Activated T-helper 17 cell treated with anti-CD3 and anti-CD28 coated beads, Interleukin-2, amount 50 U/mL, for 72 hours (primary cell): ENCODE data around the gene OSM. TPM values are rescaled to one million over a fixed set of nuclear protein-coding genes. Genes with fewer than 3 reads are reported as not detected.
A peak's percentile ranks its signal among the peaks of the same experiment; 100 is the strongest.

Experiments used
- ATAC-seq: fragments of 150-1000 bp; cut with Tn5 transposase; replicated peaks from 2 replicates; pipeline ENCODE4 v1.10.0; 2021; ENCODE audit warnings: mild to moderate bottlenecking, moderate library complexity
- H3K27ac Mint-ChIP-seq: one replicate; pipeline ENCODE4 v1.8.0; 2022; ENCODE audit warnings: mixed read lengths
- H3K27me3 Mint-ChIP-seq: one replicate; pipeline ENCODE4 v1.8.0; 2022; ENCODE audit warnings: mixed read lengths
- H3K36me3 Mint-ChIP-seq: one replicate; pipeline ENCODE4 v1.8.0; 2022; ENCODE audit warnings: low read depth, mild to moderate bottlenecking, mixed read lengths
- H3K4me1 Mint-ChIP-seq: one replicate; pipeline ENCODE4 v1.8.0; 2022; ENCODE audit warnings: mixed read lengths
- H3K4me3 Mint-ChIP-seq: one replicate; pipeline ENCODE4 v1.8.0; 2022; ENCODE audit warnings: mild to moderate bottlenecking, mixed read lengths
- H3K9me3 Mint-ChIP-seq: one replicate; pipeline ENCODE4 v1.8.0; 2022; ENCODE audit warnings: mixed read lengths
- total RNA-seq, 2 donors: library from RNA; stranded (reverse); gene quantifications; one replicate each; pipeline ENCODE4 v1.2.3, GENCODE V29; 2022

The OSM gene
- 10 to 100 TPM; 41.1 to 88.6 TPM for total RNA-seq

DNA sequence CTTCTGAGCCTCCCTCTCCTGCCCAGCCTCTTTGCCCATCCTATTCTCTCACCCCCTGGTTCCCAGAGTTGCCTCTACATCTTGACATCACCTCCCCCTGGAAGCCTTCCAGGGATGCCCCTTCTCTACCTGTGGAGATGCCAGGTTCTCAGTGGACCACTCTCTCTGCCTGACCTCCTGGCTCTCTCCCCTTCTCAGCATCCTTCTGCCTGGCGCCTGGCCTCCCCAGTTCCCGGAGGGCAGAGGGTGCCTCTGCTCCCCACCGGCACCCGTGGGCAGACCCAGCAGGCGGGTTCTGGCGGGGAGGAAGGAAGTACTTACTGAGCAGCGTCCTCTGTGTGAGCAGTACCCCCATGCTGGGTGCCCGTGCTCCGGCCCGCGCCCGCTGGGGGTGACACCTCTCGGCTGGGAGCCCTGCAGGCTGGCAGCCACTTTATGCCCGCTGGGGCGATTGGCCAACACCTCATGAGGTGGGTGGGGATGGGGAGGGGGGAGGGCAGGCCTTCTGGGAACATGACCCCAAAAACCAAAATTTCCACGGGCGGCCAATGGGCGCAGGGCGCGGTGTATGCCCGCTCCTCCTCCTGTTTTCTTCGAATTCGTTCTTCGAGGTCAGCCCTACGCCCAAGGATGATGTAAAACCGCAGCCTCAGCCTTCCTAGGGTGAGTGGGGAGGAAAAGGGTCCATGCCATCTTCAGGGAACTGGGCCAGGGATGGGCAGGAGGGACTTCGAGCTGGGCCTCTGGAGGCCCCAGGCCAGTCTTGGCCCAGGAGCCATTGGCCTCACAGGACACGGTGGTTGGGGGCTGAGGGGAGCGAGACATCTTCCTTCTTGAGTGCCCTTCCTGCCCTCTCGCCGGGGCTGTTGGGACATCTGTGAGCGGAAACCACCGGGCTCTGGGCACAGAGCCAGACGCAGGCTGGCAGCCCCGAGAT, at the start of gene OSM:
Gene OSM, minus strand, starts transcription at position 407 of the 937 bp plus-strand sequence. Its CDS starts 52 bp downstream, at position 355.
- peak within 1 kb of the TSS; percentile 93 for H3K27ac Mint-ChIP-seq
- H3K27me3 Mint-ChIP-seq: no peaks in the 10 kb centered on the region
- H3K4me1 Mint-ChIP-seq: peaks cover 29% of the 10 kb centered on the region
- no peaks in the 10 kb centered on the region for H3K9me3 Mint-ChIP-seq
- peaks cover 89% of the 10 kb centered on the region for H3K36me3 Mint-ChIP-seq
- peak; percentile 58 for ATAC-seq
- H3K4me3 Mint-ChIP-seq: peak within 1 kb of the TSS; percentile 95

DNA sequence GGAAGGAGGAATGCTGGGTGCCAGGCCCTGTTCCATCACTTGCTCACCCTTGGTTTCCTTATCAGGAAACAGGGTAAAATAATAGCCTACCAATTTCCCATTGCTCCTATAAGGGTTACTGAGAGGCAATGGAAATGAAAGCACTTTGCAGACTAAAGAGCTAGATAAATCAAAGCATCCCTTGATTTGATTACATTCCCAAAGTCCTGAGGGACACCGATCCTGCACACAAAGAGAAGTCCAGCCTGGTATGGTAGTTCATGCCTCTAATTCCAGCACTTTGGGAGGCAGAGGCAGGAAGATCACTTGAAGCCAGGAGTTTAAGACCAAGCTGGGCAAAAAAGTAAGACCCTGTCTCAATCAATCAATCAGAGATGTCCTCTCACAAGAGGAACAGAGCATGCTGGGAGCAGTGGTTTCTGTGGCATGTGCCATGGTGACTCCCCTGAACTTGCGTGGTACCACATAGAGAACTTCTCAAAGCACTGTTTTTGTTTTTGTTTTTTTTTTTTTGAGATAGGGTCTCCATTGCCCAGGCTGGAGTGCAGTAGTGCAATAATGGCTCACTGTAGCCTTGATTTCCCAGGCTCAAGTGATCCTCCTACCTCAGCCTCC, 49.4 kb upstream of the OSM start:
- Mint-ChIP-seq H3K4me3 (peak overlapping the region; percentile 69), H3K4me1 (peaks cover 84% of the 10 kb centered on the region), H3K36me3 (peaks cover 81% of the 10 kb centered on the region), H3K27ac (peak overlapping the region; percentile 72), H3K9me3 (no peaks in the 10 kb centered on the region), H3K27me3 (no peaks in the 10 kb centered on the region)
- no peak for ATAC-seq

DNA sequence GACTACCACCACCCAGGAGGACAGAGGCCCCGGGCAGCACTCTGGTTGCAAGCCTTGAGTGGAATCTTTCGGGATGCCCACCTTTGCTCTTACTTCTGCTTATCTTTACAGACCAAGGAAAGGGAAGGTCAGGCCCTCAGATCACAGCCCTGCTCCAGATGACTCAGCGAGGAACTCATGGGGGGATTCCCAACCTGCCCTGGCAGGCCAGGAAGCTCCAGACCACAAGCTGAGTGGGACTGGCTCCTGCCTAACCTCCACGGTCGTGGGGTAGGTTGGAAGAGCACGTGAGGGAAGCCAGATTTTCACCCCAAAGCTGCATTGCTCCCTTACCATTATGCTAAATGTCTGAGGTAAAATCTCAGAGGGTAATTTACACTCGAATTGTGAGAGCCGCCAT, 48.3 kb upstream of the OSM start:
- peaks cover 89% of the 10 kb centered on the region for H3K4me1 Mint-ChIP-seq
- no peaks in the 10 kb centered on the region for H3K27me3 Mint-ChIP-seq
- peak overlapping the region; percentile 72 for H3K27ac Mint-ChIP-seq
- H3K36me3 Mint-ChIP-seq: peaks cover 69% of the 10 kb centered on the region
- H3K4me3 Mint-ChIP-seq: peak overlapping the region; percentile 69
- ATAC-seq: peak; percentile 88
- H3K9me3 Mint-ChIP-seq: no peaks in the 10 kb centered on the region

DNA sequence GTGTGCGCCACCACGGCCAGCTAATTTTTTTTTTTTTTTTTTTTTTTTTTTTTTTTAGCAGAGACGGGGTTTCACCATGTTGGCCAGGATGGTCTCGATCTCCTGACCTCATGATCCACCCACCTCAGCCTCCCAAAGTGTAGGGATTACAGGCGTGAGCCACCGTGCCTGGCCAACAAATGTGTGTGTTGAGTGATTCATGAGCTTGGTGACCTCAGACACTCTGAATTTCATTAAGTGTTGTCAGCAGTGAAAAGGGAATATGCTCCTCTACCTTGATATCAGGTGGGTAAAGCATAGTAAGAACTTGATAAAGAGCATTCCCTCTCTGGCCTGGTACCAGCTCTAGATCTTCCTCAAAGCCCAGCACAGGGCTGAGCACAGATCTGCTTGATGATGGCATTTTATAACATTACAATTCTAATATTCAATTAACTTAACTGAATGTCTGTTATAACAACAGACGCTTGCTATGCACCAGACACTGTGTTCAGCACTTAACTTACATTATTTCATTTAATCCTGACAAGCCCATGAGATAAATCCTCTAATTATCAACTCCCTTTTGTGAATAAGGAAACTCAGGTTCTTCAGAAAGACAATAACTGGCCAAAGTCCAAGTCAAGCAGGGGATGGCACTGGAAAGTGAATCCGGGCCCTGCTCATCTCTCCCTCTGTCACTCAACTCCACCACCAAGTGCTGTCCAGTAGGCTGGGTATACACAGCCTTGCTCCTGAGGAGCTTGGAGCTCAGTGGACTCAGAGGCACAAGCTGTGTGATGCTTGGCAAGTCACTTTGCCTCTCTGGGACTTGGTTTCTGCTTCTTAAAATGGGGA, 47.1 kb upstream of the OSM start:
- H3K4me3 Mint-ChIP-seq: peak overlapping the region; percentile 80
- no peaks in the 10 kb centered on the region for H3K27me3 Mint-ChIP-seq
- peak overlapping the region; percentile 92 for H3K27ac Mint-ChIP-seq
- peaks cover 85% of the 10 kb centered on the region for H3K4me1 Mint-ChIP-seq
- H3K36me3 Mint-ChIP-seq: peaks cover 58% of the 10 kb centered on the region
- peak; percentile 17 for ATAC-seq
- H3K9me3 Mint-ChIP-seq: no peaks in the 10 kb centered on the region

DNA sequence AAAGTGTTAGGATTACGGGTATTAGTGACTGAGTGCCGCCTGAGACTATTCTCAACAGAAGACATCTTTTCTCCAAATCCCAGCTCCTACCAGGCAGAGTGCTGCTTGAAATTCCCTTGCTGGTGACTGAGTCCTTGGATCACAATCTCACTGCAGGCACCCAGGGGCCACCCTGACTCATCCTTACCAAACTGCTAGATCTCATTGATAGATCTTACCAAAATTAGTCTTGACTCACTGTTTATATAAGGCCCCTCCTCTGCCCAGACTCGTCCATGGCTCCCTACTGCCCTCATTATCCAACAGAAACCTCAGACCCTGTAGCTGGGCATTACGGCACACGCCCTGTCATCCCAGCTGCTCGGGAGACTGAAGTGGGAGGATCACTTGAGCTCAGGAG, 45.4 kb upstream of the OSM start:
- H3K27ac Mint-ChIP-seq: peak overlapping the region; percentile 92
- peak overlapping the region; percentile 80 for H3K4me3 Mint-ChIP-seq
- H3K27me3 Mint-ChIP-seq: no peaks in the 10 kb centered on the region
- H3K9me3 Mint-ChIP-seq: no peaks in the 10 kb centered on the region
- peaks cover 43% of the 10 kb centered on the region for H3K36me3 Mint-ChIP-seq
- ATAC-seq: peak; percentile 38
- peaks cover 85% of the 10 kb centered on the region for H3K4me1 Mint-ChIP-seq

DNA sequence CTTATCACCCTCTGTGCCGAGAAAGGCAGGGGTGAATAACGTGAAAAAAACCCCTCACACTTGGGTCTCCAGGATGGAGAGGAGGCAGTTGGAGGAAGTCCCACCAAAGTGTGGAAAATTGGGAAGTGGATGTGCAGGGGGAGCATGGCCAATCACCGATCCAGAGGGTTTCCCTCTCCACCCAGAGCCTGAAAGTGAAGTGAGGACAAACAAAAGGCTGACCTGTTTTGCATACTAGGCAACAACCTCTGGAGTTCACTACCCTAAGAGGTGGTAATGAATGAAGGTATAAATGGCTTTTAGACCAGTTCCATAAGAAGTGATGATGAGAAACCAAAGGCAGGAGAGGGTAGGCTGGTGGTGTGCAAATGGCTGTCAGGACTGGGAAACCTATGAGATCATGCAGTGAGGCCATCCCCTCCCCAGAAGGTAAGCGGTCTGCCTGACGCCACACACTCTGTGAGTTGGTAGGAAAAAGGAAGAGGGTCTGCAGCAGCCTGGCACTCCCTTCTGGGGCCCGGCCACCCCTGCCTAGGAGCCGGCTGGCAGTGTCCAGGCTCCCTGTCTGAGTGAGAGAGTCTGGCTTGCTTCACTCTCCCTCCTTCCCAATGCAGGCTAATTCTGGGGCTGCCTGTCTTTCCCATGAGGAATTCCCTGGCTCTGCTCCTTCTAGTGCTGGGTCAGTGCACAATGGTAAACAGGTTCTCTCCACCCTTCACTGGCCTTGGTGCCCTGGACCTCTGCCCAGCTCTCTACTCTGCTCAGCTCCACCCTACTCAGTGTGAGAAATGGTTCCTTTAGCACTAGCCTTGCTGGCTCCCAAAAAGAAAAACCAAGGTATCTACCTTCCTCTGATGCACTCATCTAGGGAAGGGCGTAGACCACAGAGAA, 44.5 kb upstream of the OSM start:
- peaks cover 41% of the 10 kb centered on the region for H3K36me3 Mint-ChIP-seq
- H3K4me3 Mint-ChIP-seq: peak overlapping the region; percentile 80

DNA sequence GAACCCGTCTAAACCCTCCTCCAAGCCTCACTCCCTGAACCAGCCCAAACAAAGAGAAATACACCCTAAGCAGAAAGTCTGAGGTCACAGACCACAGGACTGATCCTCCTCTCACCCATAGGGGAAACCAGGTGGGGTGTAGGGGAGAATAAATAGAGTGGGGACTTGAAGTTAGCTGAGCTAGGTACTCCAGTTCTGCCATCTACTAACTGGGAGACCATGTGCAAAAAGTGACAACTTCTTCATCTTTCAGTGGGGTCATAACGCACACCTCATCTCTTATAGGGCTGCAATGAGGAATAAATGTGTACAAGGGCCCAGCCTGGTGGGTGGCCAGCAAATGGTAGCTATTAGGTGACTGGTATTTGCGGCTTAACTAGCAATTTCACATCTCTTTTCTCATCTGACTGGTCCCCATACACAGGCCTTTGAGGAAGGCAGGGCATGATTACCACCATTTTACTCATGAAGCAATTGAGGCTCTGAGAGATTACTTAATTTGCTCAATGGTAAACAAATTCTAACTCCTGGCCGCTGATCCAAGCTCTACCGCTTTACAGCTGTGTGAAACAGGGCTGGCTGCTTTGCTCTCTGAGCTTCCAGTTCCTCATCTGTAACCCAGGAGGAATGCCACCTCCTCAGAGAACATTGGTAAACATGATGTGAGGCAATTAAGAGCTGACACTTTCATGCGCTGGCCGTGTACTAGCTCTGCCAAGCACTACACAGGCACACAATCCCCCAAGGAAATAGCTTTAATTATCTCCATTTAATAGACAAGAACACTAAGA, 43.5 kb upstream of the OSM start:
- Mint-ChIP-seq H3K4me1 (peaks cover 90% of the 10 kb centered on the region), H3K27ac (peak overlapping the region; percentile 92), H3K4me3 (peak overlapping the region; percentile 80), H3K27me3 (no peaks in the 10 kb centered on the region), H3K9me3 (no peaks in the 10 kb centered on the region), H3K36me3 (peaks cover 35% of the 10 kb centered on the region)
- ATAC-seq: peak; percentile 19

More for the DNA sequence above, 44.5 kb upstream of the OSM start:
- no peaks in the 10 kb centered on the region for H3K9me3 Mint-ChIP-seq
- peak overlapping the region; percentile 92 for H3K27ac Mint-ChIP-seq
- ATAC-seq: no peak
- peaks cover 90% of the 10 kb centered on the region for H3K4me1 Mint-ChIP-seq
- H3K27me3 Mint-ChIP-seq: no peaks in the 10 kb centered on the region

DNA sequence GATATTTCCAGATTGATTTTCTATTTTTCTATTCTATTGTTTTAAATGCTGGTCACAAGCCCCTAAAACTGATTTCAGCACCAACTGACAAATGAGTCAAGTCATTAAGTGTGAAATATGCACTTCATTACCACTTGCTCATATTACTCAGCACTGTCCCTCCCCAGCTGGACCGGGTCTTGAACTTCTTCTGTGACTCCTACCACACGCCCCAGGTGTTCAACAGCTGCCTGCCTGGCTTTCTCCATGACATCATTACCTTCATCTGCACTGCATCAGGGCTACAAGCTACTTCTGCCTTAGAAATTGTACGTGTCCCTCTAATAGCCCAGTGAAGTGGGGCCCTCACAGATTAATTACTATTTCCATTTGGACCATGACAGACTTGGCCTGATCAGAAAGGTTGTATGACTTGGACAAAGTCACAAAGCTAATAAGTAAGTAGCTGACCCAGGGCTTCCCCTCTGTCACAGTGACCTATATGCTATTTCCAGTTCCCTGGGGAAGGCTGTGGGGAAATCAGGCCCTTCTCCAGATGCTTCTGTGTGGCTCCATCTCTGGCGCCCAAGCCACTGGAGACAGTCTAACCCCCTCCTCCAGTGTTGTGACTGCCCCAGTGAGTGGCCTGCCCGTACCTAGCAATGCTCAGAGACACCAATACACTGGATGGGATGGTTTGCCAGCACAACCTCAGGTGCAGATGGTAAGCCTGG, 42.0 kb upstream of the OSM start:
- Mint-ChIP-seq H3K4me3 (peak overlapping the region; percentile 80), H3K27ac (peak overlapping the region; percentile 92), H3K36me3 (peaks cover 24% of the 10 kb centered on the region), H3K27me3 (no peaks in the 10 kb centered on the region), H3K9me3 (no peaks in the 10 kb centered on the region), H3K4me1 (peaks cover 89% of the 10 kb centered on the region)
- ATAC-seq: peak; percentile 21

DNA sequence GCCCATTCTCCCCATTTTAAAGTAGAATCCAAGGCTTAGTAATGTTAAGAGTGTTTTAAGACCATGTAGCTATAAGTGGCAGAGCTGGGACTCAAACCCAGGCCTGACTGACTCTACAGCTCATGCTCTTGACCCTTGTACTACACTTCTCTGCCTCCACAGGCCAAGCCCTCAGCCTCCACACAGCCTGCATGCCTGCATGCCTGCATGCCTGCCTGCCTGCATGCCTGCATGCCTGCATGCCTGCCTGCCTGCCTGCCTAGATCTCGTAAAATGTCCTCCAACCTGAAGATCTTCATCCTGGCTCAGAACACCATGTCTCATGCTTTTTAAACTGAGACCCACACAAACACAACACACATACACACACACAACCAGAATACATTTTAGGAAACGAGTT, 41.4 kb upstream of the OSM start:
- no peaks in the 10 kb centered on the region for H3K9me3 Mint-ChIP-seq
- peaks cover 92% of the 10 kb centered on the region for H3K4me1 Mint-ChIP-seq
- peak overlapping the region; percentile 80 for H3K4me3 Mint-ChIP-seq
- peak overlapping the region; percentile 92 for H3K27ac Mint-ChIP-seq
- no peaks in the 10 kb centered on the region for H3K27me3 Mint-ChIP-seq
- peaks cover 27% of the 10 kb centered on the region for H3K36me3 Mint-ChIP-seq
- ATAC-seq: no peak

DNA sequence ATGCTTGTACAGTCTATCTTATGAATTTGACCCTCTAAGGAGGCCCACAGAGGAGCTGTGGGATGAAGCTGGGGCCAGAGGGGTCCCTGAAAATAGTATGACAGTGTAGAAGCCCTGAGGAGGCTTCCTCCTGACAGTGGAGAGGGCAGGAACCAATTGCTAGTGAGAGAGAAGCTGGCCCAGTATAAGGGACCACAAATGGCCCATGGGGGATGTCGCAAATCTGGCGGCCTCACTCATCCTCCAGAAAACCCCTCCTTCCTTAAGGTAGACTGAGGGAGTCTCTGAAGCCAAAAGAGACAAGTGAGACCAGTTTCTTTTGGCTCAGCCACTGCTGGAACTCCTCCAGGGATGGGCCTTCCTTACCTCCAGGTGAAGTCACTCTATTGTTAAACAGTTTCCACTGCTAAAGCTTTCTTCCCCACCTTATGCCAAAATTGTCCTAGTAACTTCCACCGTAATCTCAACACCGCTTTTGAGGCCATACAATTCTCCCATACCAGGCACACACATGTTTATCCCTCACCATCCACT, 40.5 kb upstream of the OSM start:
- peaks cover 91% of the 10 kb centered on the region for H3K4me1 Mint-ChIP-seq
- no peaks in the 10 kb centered on the region for H3K9me3 Mint-ChIP-seq
- no peak for ATAC-seq
- peak overlapping the region; percentile 80 for H3K4me3 Mint-ChIP-seq
- no peaks in the 10 kb centered on the region for H3K27me3 Mint-ChIP-seq
- H3K36me3 Mint-ChIP-seq: peaks cover 27% of the 10 kb centered on the region
- peak overlapping the region; percentile 92 for H3K27ac Mint-ChIP-seq

DNA sequence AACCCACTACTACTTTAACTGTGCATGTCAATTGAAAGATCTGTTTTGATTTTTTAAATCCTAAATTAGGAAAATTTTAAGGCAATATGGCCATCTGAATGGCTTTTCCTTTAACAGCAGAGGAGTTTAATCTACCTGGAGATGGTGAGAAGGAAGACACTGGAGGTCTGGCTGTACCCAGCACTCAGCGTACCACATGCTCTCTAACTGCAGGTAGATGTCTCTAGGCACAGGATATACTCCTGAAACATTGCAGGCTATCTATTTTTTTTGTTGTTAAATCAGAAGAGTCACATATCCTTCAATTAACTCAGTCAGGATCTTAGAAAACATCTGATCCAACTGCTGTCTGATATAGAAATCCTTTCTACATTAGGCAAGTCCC, 40.0 kb upstream of the OSM start:
- Mint-ChIP-seq H3K4me1 (peaks cover 88% of the 10 kb centered on the region), H3K9me3 (no peaks in the 10 kb centered on the region), H3K27ac (peak overlapping the region; percentile 92), H3K4me3 (peak overlapping the region; percentile 80), H3K27me3 (no peaks in the 10 kb centered on the region), H3K36me3 (peaks cover 24% of the 10 kb centered on the region)
- ATAC-seq: no peak

DNA sequence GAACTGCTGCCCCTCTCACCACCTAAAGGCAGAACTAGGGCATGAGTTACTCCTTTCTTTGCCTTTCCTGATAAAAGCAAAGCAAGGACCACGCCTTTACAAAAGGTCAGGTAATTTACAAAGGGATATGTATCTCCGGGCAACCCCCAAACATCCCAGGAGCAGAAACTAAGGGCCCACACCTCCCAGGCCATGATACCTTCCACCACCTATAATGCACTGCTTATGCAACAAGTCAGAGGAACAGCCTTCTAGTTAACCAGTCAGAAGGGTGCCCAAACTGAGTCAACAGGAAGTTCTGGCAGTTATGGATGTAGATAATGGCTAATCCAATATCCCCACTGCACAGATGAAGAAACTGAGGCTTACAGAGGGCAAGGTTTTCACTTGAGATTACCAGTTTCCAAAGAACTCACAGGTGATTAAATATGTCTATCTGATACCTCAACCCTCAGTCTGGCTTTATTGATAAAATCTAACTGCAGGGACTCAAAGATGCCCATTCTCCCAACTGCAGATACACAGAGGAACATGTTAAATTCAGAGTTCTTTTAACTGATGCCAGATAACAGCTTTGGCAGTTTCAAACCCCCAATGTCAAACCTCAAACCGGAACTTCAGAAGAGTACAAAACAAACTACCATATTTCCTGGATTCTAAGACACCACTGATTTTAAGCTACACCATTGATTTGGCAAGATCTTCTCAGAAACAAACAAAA, 39.4 kb upstream of the OSM start:
- peak overlapping the region; percentile 92 for H3K27ac Mint-ChIP-seq
- no peaks in the 10 kb centered on the region for H3K9me3 Mint-ChIP-seq
- peaks cover 87% of the 10 kb centered on the region for H3K4me1 Mint-ChIP-seq
- H3K27me3 Mint-ChIP-seq: no peaks in the 10 kb centered on the region
- peak overlapping the region; percentile 80 for H3K4me3 Mint-ChIP-seq
- peaks cover 27% of the 10 kb centered on the region for H3K36me3 Mint-ChIP-seq
- peak; percentile 82 for ATAC-seq
